IMR-90 (cell line): ENCODE data around the gene RANBP6. TPM values are rescaled to one million over a fixed set of nuclear protein-coding genes. Genes with fewer than 3 reads are reported as not detected.

Source experiments
- ATAC-seq: fragments of 200-7000 bp; cut with Tn5 transposase; 2 replicates; pipeline ENCODE4 v1.9.1; 2020; ENCODE audit warnings: low read depth, mild to moderate bottlenecking, moderate library complexity
- BruUV-seq: library from RNA; stranded (reverse); fragments of 400-500 nt; replicated peaks from 2 replicates; lab custom pipeline; 2021; lab: Mats Ljungman, UMichigan
- CTCF ChIA-PET: fragments of 300-600 bp; formaldehyde crosslinking; extraction: SDS; loops from one replicate; lab custom pipeline; 2021; ENCODE audit warnings: antibody characterized with exemption; lab: Yijun Ruan, JAX
- POLR2A ChIA-PET: fragments of 300-600 bp; sonication (Branson Sonifier 250); formaldehyde crosslinking; loops from one replicate; lab custom pipeline; 2022; ENCODE audit warnings: antibody characterized with exemption; ENCODE audit not compliant: unreplicated experiment; lab: Charles Lee
- DNase-seq: peaks from one replicate; pipeline ENCODE4 v3.0.0; 2013
- H2AFZ ChIP-seq: replicated peaks from 2 replicates; pipeline ENCODE3; 2013; ENCODE audit warnings: low read length, mild to moderate bottlenecking; ENCODE audit not compliant: poor library complexity
- H2AK5ac ChIP-seq: 2 replicates; pipeline ENCODE4 v1.6.1; 2013; ENCODE audit warnings: low read depth, low read length, inconsistent platforms
- H2AK9ac ChIP-seq: replicated peaks from 2 replicates; pipeline ENCODE3; 2013; ENCODE audit warnings: mild to moderate bottlenecking, low read depth, low read length, moderate library complexity; ENCODE audit not compliant: poor library complexity
- H2BK120ac ChIP-seq: 2 replicates; pipeline ENCODE4 v1.6.1; 2013; ENCODE audit warnings: low read depth, low read length, inconsistent platforms
- H2BK15ac ChIP-seq: 3 replicates; pipeline ENCODE4 v1.6.1; 2013; ENCODE audit warnings: low read depth, low read length, inconsistent platforms
- H2BK20ac ChIP-seq: 2 replicates; pipeline ENCODE4 v1.6.1; 2013; ENCODE audit warnings: low read depth, mild to moderate bottlenecking, inconsistent platforms, low read length, moderate library complexity
- H2BK5ac ChIP-seq: 2 replicates; pipeline ENCODE4 v1.6.1; 2013; ENCODE audit warnings: mild to moderate bottlenecking, low read depth, low read length, inconsistent platforms; ENCODE audit not compliant: poor library complexity, severe bottlenecking
- H3K14ac ChIP-seq: replicated peaks from 2 replicates; pipeline ENCODE4 v1.6.1; 2013; ENCODE audit warnings: low read depth, low read length, inconsistent platforms
- H3K18ac ChIP-seq: 2 replicates; pipeline ENCODE4 v1.6.1; 2013; ENCODE audit warnings: low read depth, low read length, control low read depth
- H3K23ac ChIP-seq: 2 replicates; pipeline ENCODE4 v1.6.1; 2013; ENCODE audit warnings: low read depth, low read length, inconsistent platforms
- H3K27ac ChIP-seq: 2 replicates; pipeline ENCODE4 v1.5.1; 2013; ENCODE audit warnings: mild to moderate bottlenecking, control low read depth, low read length; ENCODE audit not compliant: insufficient read depth
- H3K27me3 ChIP-seq: 2 replicates; pipeline ENCODE4 v1.6.1; 2013; ENCODE audit warnings: low read length; ENCODE audit not compliant: control insufficient read depth, insufficient read depth
- H3K36me3 ChIP-seq: 2 replicates; pipeline ENCODE4 v1.6.1; 2013; ENCODE audit warnings: low read length, mixed read lengths; ENCODE audit not compliant: control insufficient read depth, insufficient read depth
- H3K4ac ChIP-seq: 2 replicates; pipeline ENCODE4 v1.6.1; 2013; ENCODE audit warnings: low read depth, low read length, inconsistent platforms
- H3K4me1 ChIP-seq: 2 replicates; pipeline ENCODE4 v1.6.1; 2013; ENCODE audit warnings: low read length, mixed read lengths; ENCODE audit not compliant: control insufficient read depth, insufficient read depth
- H3K4me2 ChIP-seq: 2 replicates; pipeline ENCODE4 v1.6.1; 2013; ENCODE audit warnings: low read depth, mild to moderate bottlenecking, control low read depth, low read length, moderate library complexity
- H3K4me3 ChIP-seq: 2 replicates; pipeline ENCODE4 v1.5.1; 2013; ENCODE audit warnings: low read depth, mild to moderate bottlenecking, control low read depth, low read length, moderate library complexity; ENCODE audit not compliant: insufficient read depth
- H3K56ac ChIP-seq: 2 replicates; pipeline ENCODE4 v1.6.1; 2013; ENCODE audit warnings: low read length, inconsistent platforms; ENCODE audit not compliant: insufficient read depth; ENCODE audit errors: extremely low read depth
- H3K79me1 ChIP-seq, 2 experiments: 2 replicates each; pipeline ENCODE4 v1.6.1; 2013; ENCODE audit warnings: low read length in 2 of 2, inconsistent platforms in 1 of 2, low read depth in 1 of 2
- H3K9ac ChIP-seq: 2 replicates; pipeline ENCODE4 v1.6.1; 2013; ENCODE audit warnings: low read depth, low read length, control low read depth
- H3K9me1 ChIP-seq: 2 replicates; pipeline ENCODE4 v1.6.1; 2013; ENCODE audit warnings: low read length, inconsistent platforms; ENCODE audit not compliant: insufficient read depth
- H3K9me3 ChIP-seq: 2 replicates; pipeline ENCODE4 v1.6.1; 2013; ENCODE audit warnings: low read length; ENCODE audit not compliant: control insufficient read depth, insufficient read depth
- H4K20me1 ChIP-seq: 2 replicates; pipeline ENCODE4 v1.6.1; 2013; ENCODE audit warnings: low read length, inconsistent platforms; ENCODE audit not compliant: insufficient read depth
- H4K5ac ChIP-seq: 2 replicates; pipeline ENCODE4 v1.6.1; 2013; ENCODE audit warnings: mild to moderate bottlenecking, low read depth, low read length, control low read depth
- H4K8ac ChIP-seq, 2 experiments: 2 replicates each; pipeline ENCODE4 v1.6.1; 2013; ENCODE audit warnings: low read depth in 2 of 2, low read length in 2 of 2, control low read depth in 1 of 2, inconsistent platforms in 1 of 2
- H4K91ac ChIP-seq: 2 replicates; pipeline ENCODE4 v1.6.1; 2013; ENCODE audit warnings: low read depth, low read length, inconsistent platforms; ENCODE audit not compliant: insufficient read depth
- NFE2L2 ChIP-seq: fragments of 150-350 bp; IDR thresholded peaks from 2 replicates; pipeline ENCODE4 v1.6.1; 2016; ENCODE audit warnings: low read depth, mild to moderate bottlenecking, low read length
- WGBS, 2 experiments: methylation state at CpG; one replicate each; pipeline versions ENCODE4 v1.1.5 to v1.1.7; 2013; ENCODE audit warnings: missing lambda C conversion rate in 2 of 2; ENCODE audit not compliant: insufficient read length in 1 of 2; ENCODE audit errors: extremely low coverage in 2 of 2; 5-methylcytosine and 5-hydroxymethylcytosine counted together
- dilution Hi-C: fragments of 300-500 bp; cut with HindIII; formaldehyde crosslinking; loops from one replicate; pipeline ENCODE4 v1.14.3; 2018; ENCODE audit warnings: low sequenced_read_pairs; ENCODE audit not compliant: unreplicated experiment
- in situ Hi-C: fragments of 300-500 bp; cut with MboI; formaldehyde crosslinking; loops from 3 replicates; pipeline ENCODE4 v1.14.3; 2019; ENCODE audit warnings: low sequenced_read_pairs, inconsistent platforms, mixed read lengths
- intact Hi-C: fragments of 100-400 bp; cut with micrococcal nuclease; formaldehyde crosslinking; loops from 2 replicates; pipeline ENCODE4 v1.10.0; 2022
- polyA plus RNA-seq, 3 experiments: library from polyadenylated mRNA; depleted of rRNA; stranded (reverse); fragments of >200 nt; gene quantifications; 2 replicates each; pipeline ENCODE4 v1.2.3, GENCODE V29; 2012; ENCODE audit warnings: low replicate concordance in 1 of 3
- total RNA-seq: library from RNA; depleted of rRNA; stranded (reverse); fragments of >200 nt; gene quantifications from 2 replicates; pipeline ENCODE4 v1.2.3, GENCODE V29; 2012
- TF ChIP-seq, protein P1 (sequence below): fragments of 150-350 bp; IDR thresholded peaks from 2 replicates; pipeline ENCODE4 v1.6.1; 2017; ENCODE audit warnings: mild to moderate bottlenecking, antibody characterized with exemption, low read length, low read depth

The RANBP6 gene
- total and polyA plus RNA-seq, 2 of the 4 experiments (the other 2 are of a cell fraction) = 7.5 to 42.3 TPM

DNA sequence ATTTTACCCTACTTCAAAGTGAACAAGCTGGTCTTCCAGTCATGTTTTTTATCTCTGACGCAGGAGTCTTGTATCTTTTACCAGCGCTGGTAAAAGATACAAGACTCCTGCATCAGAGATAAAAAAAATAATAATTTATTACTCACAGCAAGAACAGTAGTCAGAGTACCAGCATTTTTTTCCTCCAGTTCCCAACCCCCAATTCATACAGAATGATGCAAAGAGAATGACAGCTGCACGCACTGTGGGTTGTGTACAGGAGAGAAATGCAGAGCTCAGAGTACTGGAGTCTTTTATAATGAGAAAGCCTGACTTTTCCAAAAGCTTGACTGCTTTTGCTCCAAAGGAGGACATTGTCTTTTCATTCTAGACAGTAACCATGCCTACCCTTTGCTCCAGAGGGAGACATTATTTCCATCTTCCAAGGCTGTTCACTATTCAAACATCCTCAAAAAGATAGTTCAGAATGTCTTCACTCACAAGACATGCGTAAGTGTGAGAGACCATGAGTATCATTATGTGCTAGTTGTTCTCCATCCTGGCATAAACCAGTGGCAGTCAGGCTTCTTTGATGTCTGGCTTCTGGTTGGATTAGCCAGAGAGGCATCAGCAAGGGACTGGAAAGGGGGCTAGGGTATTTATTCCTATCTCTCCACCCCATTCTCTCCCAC, 14.3 kb upstream of the RANBP6 start:
- Histone ChIP-seq H4K8ac (no peak overlapping the region), H4K91ac (no peak overlapping the region), H3K56ac (no peak overlapping the region), H3K27ac (no peak overlapping the region), H3K9me3 (no peaks in the 10 kb centered on the region), H3K4me2 (no peak overlapping the region), H3K27me3 (peaks cover 11% of the 10 kb centered on the region), H3K4me1 (no peaks in the 10 kb centered on the region), H2AK9ac (no peak overlapping the region), H2AK5ac (no peak overlapping the region), H3K36me3 (no peaks in the 10 kb centered on the region), H2BK120ac (no peak overlapping the region), H2AFZ (no peak overlapping the region), H3K18ac (no peak overlapping the region), H3K79me1 (no peaks in the 10 kb centered on the region), H3K23ac (no peak overlapping the region), H3K9ac (no peak overlapping the region), H3K4ac (no peak overlapping the region), H3K4me3 (no peak overlapping the region), H3K14ac (no peak overlapping the region), H2BK5ac (no peak overlapping the region), H4K5ac (no peak overlapping the region), H4K20me1 (no peaks in the 10 kb centered on the region), H2BK15ac (no peak overlapping the region), H3K9me1 (no peaks in the 10 kb centered on the region), H2BK20ac (no peak overlapping the region)
- intact Hi-C loops = no loop called here
- POLR2A ChIA-PET = no interaction called here
- dilution Hi-C loops = no loop called here
- in situ Hi-C loops = no loop called here
- DNase-seq = no peak
- TF ChIP-seq NFE2L2 = no peak
- TF ChIP-seq, protein P1, sequence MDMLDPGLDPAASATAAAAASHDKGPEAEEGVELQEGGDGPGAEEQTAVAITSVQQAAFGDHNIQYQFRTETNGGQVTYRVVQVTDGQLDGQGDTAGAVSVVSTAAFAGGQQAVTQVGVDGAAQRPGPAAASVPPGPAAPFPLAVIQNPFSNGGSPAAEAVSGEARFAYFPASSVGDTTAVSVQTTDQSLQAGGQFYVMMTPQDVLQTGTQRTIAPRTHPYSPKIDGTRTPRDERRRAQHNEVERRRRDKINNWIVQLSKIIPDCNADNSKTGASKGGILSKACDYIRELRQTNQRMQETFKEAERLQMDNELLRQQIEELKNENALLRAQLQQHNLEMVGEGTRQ = no peak
- BruUV-seq = no TSS peak
- no CpG with 5 or more reads among the region's 4 CpGs for WGBS, 2 experiments
- CTCF ChIA-PET = interaction anchor here (0.7 kb wide), 1 partner anchor 755 kb away, joined by 3 read pairs; no protein-coding TSS in a partner anchor
- no peak for ATAC-seq
